Transverse colon (tissue), 4 donors: ENCODE results near the gene MXRA8. TPM values are rescaled to one million over a fixed set of nuclear protein-coding genes. Genes with fewer than 3 reads are reported as not detected.

Experiments
- DNase-seq: peaks from one replicate; pipeline ENCODE4 v3.0.0-alpha.2; 2019
- H3K27ac ChIP-seq, 4 donors: fragments of 200-600 bp; sonication (generic); 2 replicates each; pipeline ENCODE4 v1.5.1; 2016 to 2018; ENCODE audit warnings: inconsistent platforms in 4 of 4
- H3K27me3 ChIP-seq: fragments of 200-600 bp; sonication (generic); 2 replicates; pipeline ENCODE4 v1.5.1; 2017; ENCODE audit warnings: inconsistent platforms
- H3K36me3 ChIP-seq, 4 donors: fragments of 200-600 bp; sonication (generic); 2 replicates each; pipeline ENCODE4 v1.5.1; 2017 to 2019; ENCODE audit warnings: inconsistent platforms in 4 of 4
- H3K4me1 ChIP-seq, 4 donors: fragments of 200-600 bp; sonication (generic); 2 replicates each; pipeline ENCODE4 v1.5.1; 2017 to 2020; ENCODE audit warnings: inconsistent platforms in 4 of 4
- H3K4me3 ChIP-seq, 4 donors: fragments of 200-600 bp; sonication (generic); 1 replicate in 1 of 4; 2 replicates in 3 of 4; pipeline versions ENCODE4 v1.5.1 to v1.6.1; 2017 to 2019; ENCODE audit warnings: inconsistent platforms in 4 of 4
- H3K9me3 ChIP-seq, 2 donors: fragments of 200-600 bp; sonication (generic); 2 replicates each; pipeline ENCODE4 v1.5.1; 2017 to 2019; ENCODE audit warnings: inconsistent platforms in 2 of 2
- EP300 ChIP-seq: sonication (generic); formaldehyde crosslinking; IDR thresholded peaks from one replicate; pipeline ENCODE4 v1.6.1; 2017; ENCODE audit warnings: antibody characterized with exemption, low read depth
- POLR2A ChIP-seq: fragments of 450-650 bp; IDR thresholded peaks from one replicate; pipeline ENCODE4 v1.6.1; 2016; ENCODE audit warnings: antibody characterized with exemption, mild to moderate bottlenecking, moderate library complexity
- POLR2AphosphoS5 ChIP-seq, 3 donors: sonication (generic); formaldehyde crosslinking; IDR thresholded peaks; one replicate each; pipeline ENCODE4 v1.6.1; 2016; ENCODE audit warnings: antibody characterized with exemption in 3 of 3
- WGBS, 2 donors: methylation state at CpG; one replicate each; pipeline ENCODE4 v1.1.5; 2018; ENCODE audit warnings: low coverage in 1 of 2; 5-methylcytosine and 5-hydroxymethylcytosine counted together
- in situ Hi-C, 4 donors: fragments of 200-750 bp; cut with MboI; loops; one replicate each; pipeline versions ENCODE4 v1.15.0 to v1.15.1; 2017; ENCODE audit warnings: low sequenced_read_pairs in 3 of 4, low pct_ligation_motif_present in 1 of 4, low pct_unique_long_range_greater_than_20kb in 1 of 4
- intact Hi-C: fragments of 100-400 bp; cut with DNase I; formaldehyde crosslinking; loops from one replicate; pipeline ENCODE4 v1.15.1; 2023; ENCODE audit warnings: low total_unique reads
- total RNA-seq, 4 donors: library from RNA; depleted of rRNA; stranded (reverse); fragments of >200 nt; gene quantifications; one replicate each; pipeline ENCODE4 v1.1.0, GENCODE V29; 2016
- TF ChIP-seq, protein P1 (sequence below), 5 experiments: fragments of 200-600 bp in 3 of 5; fragments of 450-650 bp in 2 of 5; sonication (generic) in 3 of 5; IDR thresholded peaks; 1 replicate in 2 of 5; 2 replicates in 3 of 5; pipeline ENCODE4 v1.5.1; 2016 to 2017; ENCODE audit warnings: antibody characterized with exemption in 5 of 5, inconsistent platforms in 3 of 5, mild to moderate bottlenecking in 2 of 5, moderate library complexity in 1 of 5

The MXRA8 gene
- total RNA-seq, 4 donors from 2014 or later: 31.1 to 145 (median 57.1) TPM

DNA sequence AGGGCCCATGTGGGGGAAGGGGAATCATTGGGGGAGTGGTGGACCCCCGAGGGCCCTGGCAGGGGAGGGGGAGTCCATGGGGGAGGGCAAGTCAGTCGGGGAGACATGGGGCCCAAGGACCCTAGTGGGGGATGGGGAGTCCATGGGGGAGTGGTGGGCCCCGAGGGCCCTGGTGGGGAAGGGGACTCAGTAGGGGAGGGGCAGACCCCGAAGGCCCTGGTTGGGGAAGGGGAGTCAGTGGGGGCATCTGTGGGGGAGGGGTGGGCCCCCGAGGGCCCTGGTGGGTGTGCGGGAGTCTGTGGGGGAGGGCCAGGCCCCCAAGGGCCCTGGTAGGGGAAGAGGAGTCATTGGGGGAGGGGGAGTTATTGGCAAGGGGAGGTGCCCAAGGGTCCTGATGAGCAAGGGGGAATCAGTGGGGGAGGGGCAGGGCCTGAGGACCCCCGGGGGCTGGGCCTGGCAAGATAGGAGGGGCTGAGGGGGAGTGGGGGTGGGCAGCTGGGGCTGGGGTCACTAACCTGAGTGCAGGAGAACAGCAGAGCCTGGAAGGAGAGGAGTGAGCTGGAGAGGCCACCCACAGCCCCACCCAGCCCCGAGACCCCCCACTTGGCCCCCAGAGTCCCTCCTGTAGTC lies 2.1 kb downstream of the MXRA8 start:
- TF ChIP-seq, protein P1, sequence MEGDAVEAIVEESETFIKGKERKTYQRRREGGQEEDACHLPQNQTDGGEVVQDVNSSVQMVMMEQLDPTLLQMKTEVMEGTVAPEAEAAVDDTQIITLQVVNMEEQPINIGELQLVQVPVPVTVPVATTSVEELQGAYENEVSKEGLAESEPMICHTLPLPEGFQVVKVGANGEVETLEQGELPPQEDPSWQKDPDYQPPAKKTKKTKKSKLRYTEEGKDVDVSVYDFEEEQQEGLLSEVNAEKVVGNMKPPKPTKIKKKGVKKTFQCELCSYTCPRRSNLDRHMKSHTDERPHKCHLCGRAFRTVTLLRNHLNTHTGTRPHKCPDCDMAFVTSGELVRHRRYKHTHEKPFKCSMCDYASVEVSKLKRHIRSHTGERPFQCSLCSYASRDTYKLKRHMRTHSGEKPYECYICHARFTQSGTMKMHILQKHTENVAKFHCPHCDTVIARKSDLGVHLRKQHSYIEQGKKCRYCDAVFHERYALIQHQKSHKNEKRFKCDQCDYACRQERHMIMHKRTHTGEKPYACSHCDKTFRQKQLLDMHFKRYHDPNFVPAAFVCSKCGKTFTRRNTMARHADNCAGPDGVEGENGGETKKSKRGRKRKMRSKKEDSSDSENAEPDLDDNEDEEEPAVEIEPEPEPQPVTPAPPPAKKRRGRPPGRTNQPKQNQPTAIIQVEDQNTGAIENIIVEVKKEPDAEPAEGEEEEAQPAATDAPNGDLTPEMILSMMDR (IDR thresholded peaks at IDR 0.05): no peak
- no peak for TF ChIP-seq EP300
- TF ChIP-seq POLR2A: no peak
- no peak for TF ChIP-seq POLR2AphosphoS5 (IDR thresholded peaks at IDR 0.05)
- H3K4me3 ChIP-seq: peak overlapping the region in 3 of 4 donors; percentile 39 to 54 (median 40)
- peaks cover 24 to 72% (median 41%) of the 10 kb centered on the region in 4 donors for H3K4me1 ChIP-seq

DNA sequence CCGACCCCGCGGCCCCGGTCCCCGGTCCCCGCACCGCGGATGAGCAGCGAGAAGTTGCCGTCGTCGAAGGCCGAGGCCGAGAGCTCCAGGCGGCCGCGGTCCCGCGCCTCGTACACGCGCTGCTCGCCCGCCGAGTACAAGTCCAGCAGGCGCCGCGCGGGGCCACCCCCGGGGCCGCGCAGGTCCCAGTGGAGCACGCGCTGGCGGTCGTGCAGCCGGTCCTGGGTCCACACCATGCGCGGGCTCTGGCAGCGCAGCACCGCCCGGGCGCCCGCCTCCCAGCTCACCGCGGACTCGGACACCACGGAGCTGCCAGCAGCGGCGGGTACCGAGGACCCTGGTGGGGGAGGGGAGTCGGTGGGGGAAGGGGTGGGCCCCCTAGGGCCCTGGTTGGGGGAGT lies 2.9 kb downstream of the MXRA8 start:
- Histone ChIP-seq H3K36me3 (no peaks in the 10 kb centered on the region), H3K27ac (peak overlapping the region; percentile 86 to 92 (median 89)), H3K27me3 (peaks cover 70% of the 10 kb centered on the region), H3K4me1 (peaks cover 24 to 66% (median 42%) of the 10 kb centered on the region in 4 donors), H3K4me3 (peak overlapping the region in 2 of 4 donors; percentile 21 to 54), H3K9me3 (no peaks in the 10 kb centered on the region)
- in situ Hi-C loops: no loop called here
- intact Hi-C loops: no loop called here
- no peak for DNase-seq
- TF ChIP-seq POLR2AphosphoS5 (IDR thresholded peaks at IDR 0.05): no peak
- TF ChIP-seq, protein P1 (IDR thresholded peaks at IDR 0.05): no peak
- no peak for TF ChIP-seq POLR2A
- no peak for TF ChIP-seq EP300
- WGBS, 2 donors: 8% methylated on average over 15 of the region's 52 CpGs; no CpG with 5 or more reads in 1 of the 2 donors

More for the DNA sequence above, 2.1 kb downstream of the MXRA8 start:
- in situ Hi-C loops (no loop called here), intact Hi-C loops (loop anchor here (2.0 kb wide), 1 partner anchor 19 kb away; the partner anchor contains the start of gene AURKAIP1)
- Histone ChIP-seq H3K27ac (peak overlapping the region; percentile 86 to 92 (median 89)), H3K36me3 (no peaks in the 10 kb centered on the region), H3K9me3 (no peaks in the 10 kb centered on the region), H3K27me3 (peaks cover 70% of the 10 kb centered on the region)
- 20% methylated on average over 8 of the region's 8 CpGs; no CpG with 5 or more reads in 1 of the 2 donors for WGBS, 2 donors
- no peak for DNase-seq

DNA sequence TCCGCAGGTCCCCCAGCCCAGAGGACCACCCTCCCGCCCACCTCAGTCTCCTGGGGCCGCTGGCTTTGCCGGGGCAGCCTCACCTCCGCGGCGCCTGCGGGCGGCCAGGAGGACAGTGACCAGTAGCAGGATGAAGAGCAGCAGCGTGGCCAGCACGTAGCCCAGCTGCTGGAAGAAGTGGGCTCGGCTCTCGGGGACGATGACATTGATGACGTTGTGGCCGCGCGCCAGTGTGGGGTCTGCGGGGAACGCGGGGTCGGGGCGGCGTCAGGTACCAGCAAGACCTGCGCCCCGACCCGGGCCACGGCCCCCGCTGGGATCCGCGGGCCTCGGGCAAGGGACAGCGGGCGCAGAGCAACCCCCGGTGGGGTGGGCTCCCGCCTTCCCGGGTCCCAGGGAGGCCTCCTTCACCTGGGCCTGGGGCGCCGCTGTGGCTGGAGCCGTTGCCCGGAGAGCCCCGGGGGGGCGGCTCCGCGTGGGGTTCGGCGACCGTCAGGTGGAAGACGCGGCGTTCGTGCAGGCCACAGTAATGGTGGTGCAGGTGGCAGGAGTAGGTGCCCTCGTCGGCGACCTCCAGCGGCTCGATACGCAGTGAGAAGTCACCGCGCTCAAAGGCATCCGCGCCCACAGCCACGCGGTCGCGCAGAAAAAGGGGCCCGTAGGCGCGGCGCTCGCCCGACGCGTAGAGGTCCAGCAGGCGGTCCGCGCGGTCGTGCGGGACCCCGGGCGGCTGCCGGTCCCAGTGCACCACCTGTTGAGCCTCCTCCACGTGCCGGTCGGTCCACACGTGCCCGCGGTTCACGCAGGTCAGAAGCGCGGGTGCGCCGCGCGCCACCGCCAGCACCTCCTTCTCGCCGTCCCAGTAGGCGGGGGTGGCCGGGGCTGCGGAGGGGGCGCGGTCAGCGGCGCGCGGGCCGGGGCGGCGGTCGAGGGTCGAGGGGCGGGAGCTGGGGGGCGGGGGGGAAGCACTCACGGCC lies 3.8 kb downstream of the MXRA8 start:
- intact Hi-C loops: no loop called here
- WGBS, 2 donors: 63% methylated on average over 74 of the region's 116 CpGs; no CpG with 5 or more reads in 1 of the 2 donors
- Histone ChIP-seq H3K9me3 (no peaks in the 10 kb centered on the region), H3K4me1 (peaks cover 21 to 57% (median 42%) of the 10 kb centered on the region in 4 donors), H3K27ac (peak overlapping the region in 3 of 4 donors; percentile 88 to 92 (median 90)), H3K36me3 (no peaks in the 10 kb centered on the region), H3K4me3 (no peak overlapping the region), H3K27me3 (peaks cover 62% of the 10 kb centered on the region)
- no peak for DNase-seq
- TF ChIP-seq EP300 (no peak), POLR2AphosphoS5 (IDR thresholded peaks at IDR 0.05) (no peak)
- in situ Hi-C loops: no loop called here

DNA sequence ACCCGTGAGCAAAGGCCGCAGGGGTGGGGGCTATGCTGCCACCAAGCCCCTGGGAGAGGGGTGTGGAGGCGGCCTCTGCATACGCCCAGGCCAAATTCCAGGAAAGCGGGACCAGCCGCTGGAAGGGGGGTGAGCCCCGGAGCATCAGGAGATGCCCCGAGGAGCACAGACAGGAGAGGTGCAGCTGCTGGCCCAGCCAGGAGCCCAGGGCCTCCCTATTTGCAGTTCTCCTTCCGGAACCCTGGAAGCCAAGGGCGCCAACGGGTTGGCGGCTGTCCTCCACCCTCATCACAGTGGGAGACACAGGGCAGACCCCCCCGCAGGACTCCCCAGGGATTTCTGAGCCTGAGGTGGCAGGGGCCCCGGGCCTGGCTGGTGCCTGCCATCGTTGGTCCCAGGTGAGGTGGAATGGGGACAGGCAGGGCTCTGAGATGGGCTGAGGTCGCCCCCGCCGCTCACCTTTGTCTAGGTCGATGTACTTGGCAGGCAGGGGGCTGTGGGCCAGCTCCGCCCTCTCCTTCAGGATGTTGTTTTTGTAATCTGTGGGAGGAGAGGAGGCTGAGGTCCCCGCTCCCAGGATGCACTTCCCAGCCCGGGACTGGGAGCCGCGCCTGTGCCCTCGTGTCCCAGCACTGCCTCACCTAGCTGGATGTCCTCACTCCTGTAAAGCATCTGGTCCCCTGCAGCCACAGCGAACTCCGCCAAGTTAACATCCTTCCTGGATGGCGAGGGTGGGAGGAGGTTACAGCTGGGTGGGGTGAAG lies 4.8 kb downstream of the MXRA8 start:
- WGBS, 2 donors: 30% methylated on average over 2 of the region's 28 CpGs; no CpG with 5 or more reads in 1 of the 2 donors
- TF ChIP-seq, protein P1 (IDR thresholded peaks at IDR 0.05): no peak
- TF ChIP-seq POLR2AphosphoS5 (IDR thresholded peaks at IDR 0.05) (no peak), EP300 (no peak), POLR2A (no peak)
- peaks cover 21 to 47% (median 39%) of the 10 kb centered on the region in 4 donors for H3K4me1 ChIP-seq

More for the DNA sequence above, 4.8 kb downstream of the MXRA8 start:
- in situ Hi-C loops (no loop called here), intact Hi-C loops (no loop called here)
- H3K36me3 ChIP-seq: no peaks in the 10 kb centered on the region
- H3K27ac ChIP-seq: peak overlapping the region in 1 of 4 donors; percentile 68
- H3K27me3 ChIP-seq: peaks cover 54% of the 10 kb centered on the region
- no peaks in the 10 kb centered on the region for H3K9me3 ChIP-seq
- no peak overlapping the region for H3K4me3 ChIP-seq
- no peak for DNase-seq
